Right atrium auricular region (tissue), 2 donors: ENCODE results near the gene DNAAF5. TPM values are rescaled to one million over a fixed set of nuclear protein-coding genes. Genes with fewer than 3 reads are reported as not detected.

ENCODE experiments used
- DNase-seq: peaks from one replicate; pipeline ENCODE4 v3.0.0-alpha.2; 2019; ENCODE audit warnings: low spot score
- H3K27ac ChIP-seq, 2 donors: fragments of 200-600 bp; sonication (generic); 1 replicate in 1 of 2; 2 replicates in 1 of 2; pipeline ENCODE4 v1.5.1; 2016 to 2019
- H3K27me3 ChIP-seq, 2 donors: fragments of 200-600 bp; sonication (generic); one replicate each; pipeline versions ENCODE4 v1.5.1 to v1.6.0; 2017 to 2019
- H3K36me3 ChIP-seq: fragments of 200-600 bp; sonication (generic); one replicate; pipeline ENCODE4 v1.5.1; 2016
- H3K4me1 ChIP-seq, 2 donors: fragments of 200-600 bp; sonication (generic); one replicate each; pipeline versions ENCODE4 v1.5.1 to v1.6.0; 2017 to 2019
- H3K4me3 ChIP-seq, 2 donors: fragments of 200-600 bp; sonication (generic); 1 replicate in 1 of 2; 2 replicates in 1 of 2; pipeline ENCODE4 v1.5.1; 2017 to 2019; ENCODE audit warnings: mild to moderate bottlenecking in 1 of 2, moderate library complexity in 1 of 2
- H3K9me3 ChIP-seq, 2 donors: fragments of 200-600 bp; sonication (generic); one replicate each; pipeline ENCODE4 v1.5.1; 2019
- CTCF ChIP-seq, 2 donors: fragments of 200-600 bp; sonication (generic); IDR thresholded peaks; one replicate each; pipeline ENCODE4 v1.5.1; 2019; ENCODE audit warnings: antibody characterized with exemption in 2 of 2
- total RNA-seq, 2 donors: library from RNA; depleted of rRNA; stranded (reverse); fragments of >200 nt; gene quantifications; one replicate each; pipeline ENCODE4 v1.1.0, GENCODE V29; 2016

DNAAF5 gene
- total RNA-seq, 2 donors from 2014 or later = 19.0 to 35.5 TPM

GRCh38 chr7:683526-684205, 42.8 kb upstream of the DNAAF5 start:
- no peak for DNase-seq
- H3K4me3 ChIP-seq = no peak overlapping the region

GRCh38 chr7:684416-684815, 42.1 kb upstream of the DNAAF5 start:
- no peak overlapping the region for H3K27ac ChIP-seq
- no peaks in the 10 kb centered on the region for H3K4me1 ChIP-seq
- no peak for DNase-seq
- peaks cover 0 to 42% of the 10 kb centered on the region in 2 donors for H3K9me3 ChIP-seq
- no peaks in the 10 kb centered on the region for H3K27me3 ChIP-seq
- H3K36me3 ChIP-seq = no peaks in the 10 kb centered on the region
- no peak for TF ChIP-seq CTCF (IDR thresholded peaks at IDR 0.05)
- no peak overlapping the region for H3K4me3 ChIP-seq

More at GRCh38 chr7:683526-684205, 42.8 kb upstream of the DNAAF5 start:
- Histone ChIP-seq H3K27ac (no peak overlapping the region), H3K4me1 (no peaks in the 10 kb centered on the region), H3K27me3 (no peaks in the 10 kb centered on the region), H3K36me3 (no peaks in the 10 kb centered on the region), H3K9me3 (peaks cover 0 to 35% of the 10 kb centered on the region in 2 donors)
- TF ChIP-seq CTCF (IDR thresholded peaks at IDR 0.05) = no peak

- Histone ChIP-seq H3K9me3 (peaks cover 0 to 43% of the 10 kb centered on the region in 2 donors), H3K4me1 (no peaks in the 10 kb centered on the region), H3K36me3 (no peaks in the 10 kb centered on the region), H3K4me3 (no peak overlapping the region), H3K27me3 (no peaks in the 10 kb centered on the region), H3K27ac (no peak overlapping the region)
- no peak for TF ChIP-seq CTCF (IDR thresholded peaks at IDR 0.05)
- DNase-seq = no peak
Observed at GRCh38 chr7:685540-685939, 41.0 kb upstream of the DNAAF5 start.

- no peak for DNase-seq
- H3K27ac ChIP-seq = no peak overlapping the region
- H3K9me3 ChIP-seq = peaks cover 0 to 30% of the 10 kb centered on the region in 2 donors
- TF ChIP-seq CTCF (IDR thresholded peaks at IDR 0.05) = no peak
- H3K27me3 ChIP-seq = no peaks in the 10 kb centered on the region
- no peak overlapping the region for H3K4me3 ChIP-seq
- no peaks in the 10 kb centered on the region for H3K36me3 ChIP-seq
- no peaks in the 10 kb centered on the region for H3K4me1 ChIP-seq
Observed at GRCh38 chr7:690478-691360, 35.8 kb upstream of the DNAAF5 start.

GRCh38 chr7:691361-692045, 35.0 kb upstream of the DNAAF5 start:
- Histone ChIP-seq H3K4me3 (no peak overlapping the region), H3K4me1 (no peaks in the 10 kb centered on the region), H3K36me3 (no peaks in the 10 kb centered on the region), H3K9me3 (peaks cover 0 to 23% of the 10 kb centered on the region in 2 donors), H3K27me3 (no peaks in the 10 kb centered on the region), H3K27ac (no peak overlapping the region)
- no peak for DNase-seq
- no peak for TF ChIP-seq CTCF (IDR thresholded peaks at IDR 0.05)
